Astrocyte (in vitro differentiated cells and primary cell): ENCODE data around the gene SLIT3. TPM values are rescaled to one million over a fixed set of nuclear protein-coding genes. Genes with fewer than 3 reads are reported as not detected.

Source experiments
- DNase-seq: peaks from one replicate; pipeline ENCODE4 v3.0.0-alpha.2; 2010; ENCODE audit warnings: low read depth
- FAIRE-seq: peaks from 2 replicates; lab custom pipeline; 2011; peaks lifted over from hg19 to GRCh38; lab: Jason Lieb, UNC
- H2AFZ ChIP-seq: 2 replicates; pipeline ENCODE4 v1.6.0; 2012; ENCODE audit warnings: low read depth, low read length, inconsistent platforms
- H3K27ac ChIP-seq: 2 replicates; pipeline ENCODE4 v1.5.1; 2011; ENCODE audit warnings: low read depth, low read length, inconsistent platforms
- H3K27me3 ChIP-seq: 2 replicates; pipeline ENCODE4 v1.6.0; 2011; ENCODE audit warnings: low read length, inconsistent platforms; ENCODE audit not compliant: insufficient read depth
- H3K36me3 ChIP-seq: 2 replicates; pipeline ENCODE4 v1.5.1; 2011; ENCODE audit warnings: low read length, inconsistent platforms; ENCODE audit not compliant: insufficient read depth
- H3K4me1 ChIP-seq: 2 replicates; pipeline ENCODE4 v1.5.1; 2011; ENCODE audit warnings: low read length, inconsistent platforms; ENCODE audit not compliant: insufficient read depth
- H3K4me2 ChIP-seq: 2 replicates; pipeline ENCODE4 v1.6.0; 2012; ENCODE audit warnings: low read length, inconsistent platforms
- H3K4me3 ChIP-seq: 2 replicates; pipeline ENCODE4 v1.5.1; 2011; ENCODE audit warnings: low read depth, mild to moderate bottlenecking, low read length, inconsistent platforms; ENCODE audit not compliant: insufficient read depth
- H3K79me2 ChIP-seq: 2 replicates; pipeline ENCODE4 v1.6.0; 2012; ENCODE audit warnings: mild to moderate bottlenecking, low read length, inconsistent platforms; ENCODE audit not compliant: insufficient read depth
- H3K9ac ChIP-seq: 2 replicates; pipeline ENCODE4 v1.6.0; 2012; ENCODE audit warnings: mild to moderate bottlenecking, low read length, inconsistent platforms
- H3K9me3 ChIP-seq: 2 replicates; pipeline ENCODE4 v1.5.1; 2012; ENCODE audit warnings: low read depth, mild to moderate bottlenecking, low read length, inconsistent platforms; ENCODE audit not compliant: insufficient read depth
- H4K20me1 ChIP-seq: 2 replicates; pipeline ENCODE4 v1.6.0; 2012; ENCODE audit warnings: low read length, inconsistent platforms; ENCODE audit not compliant: insufficient read depth
- H3K27ac Mint-ChIP-seq: one replicate; pipeline ENCODE4 v1.8.0; 2021; ENCODE audit warnings: mild to moderate bottlenecking, mixed read lengths; ENCODE audit not compliant: unreplicated experiment
- H3K27me3 Mint-ChIP-seq: one replicate; pipeline ENCODE4 v1.8.0; 2021; ENCODE audit warnings: low read depth, mixed read lengths; ENCODE audit not compliant: unreplicated experiment
- H3K36me3 Mint-ChIP-seq: one replicate; pipeline ENCODE4 v1.8.0; 2021; ENCODE audit warnings: low read depth, mixed read lengths; ENCODE audit not compliant: unreplicated experiment
- H3K4me1 Mint-ChIP-seq: one replicate; pipeline ENCODE4 v1.8.0; 2021; ENCODE audit warnings: low read depth, mixed read lengths; ENCODE audit not compliant: unreplicated experiment
- H3K4me3 Mint-ChIP-seq: one replicate; pipeline ENCODE4 v1.8.0; 2021; ENCODE audit warnings: mild to moderate bottlenecking, moderate library complexity, mixed read lengths; ENCODE audit not compliant: unreplicated experiment
- H3K9me3 Mint-ChIP-seq: one replicate; pipeline ENCODE4 v1.8.0; 2021; ENCODE audit warnings: mild to moderate bottlenecking, mixed read lengths; ENCODE audit not compliant: unreplicated experiment
- EZH2 ChIP-seq: IDR thresholded peaks from 2 replicates; pipeline ENCODE4 v1.6.1; 2012; ENCODE audit warnings: mild to moderate bottlenecking, low read length, inconsistent platforms; ENCODE audit not compliant: insufficient read depth
- total RNA-seq: library from RNA; stranded (reverse); gene quantifications from 2 replicates; pipeline ENCODE4 v1.2.1, GENCODE V29; 2021
- TF ChIP-seq, protein P1 (sequence below): IDR thresholded peaks from 2 replicates; pipeline ENCODE4 v1.5.1; 2011; ENCODE audit warnings: low read depth, mild to moderate bottlenecking, inconsistent platforms, low read length, moderate library complexity; ENCODE audit not compliant: insufficient read depth

SLIT3 gene
- total RNA-seq, 1 donor from 2014 or later = 20.7 TPM

GRCh38 chr5:168995024-168995423 lies 305.9 kb downstream of the SLIT3 start:
- no peak for TF ChIP-seq EZH2
- TF ChIP-seq, protein P1, sequence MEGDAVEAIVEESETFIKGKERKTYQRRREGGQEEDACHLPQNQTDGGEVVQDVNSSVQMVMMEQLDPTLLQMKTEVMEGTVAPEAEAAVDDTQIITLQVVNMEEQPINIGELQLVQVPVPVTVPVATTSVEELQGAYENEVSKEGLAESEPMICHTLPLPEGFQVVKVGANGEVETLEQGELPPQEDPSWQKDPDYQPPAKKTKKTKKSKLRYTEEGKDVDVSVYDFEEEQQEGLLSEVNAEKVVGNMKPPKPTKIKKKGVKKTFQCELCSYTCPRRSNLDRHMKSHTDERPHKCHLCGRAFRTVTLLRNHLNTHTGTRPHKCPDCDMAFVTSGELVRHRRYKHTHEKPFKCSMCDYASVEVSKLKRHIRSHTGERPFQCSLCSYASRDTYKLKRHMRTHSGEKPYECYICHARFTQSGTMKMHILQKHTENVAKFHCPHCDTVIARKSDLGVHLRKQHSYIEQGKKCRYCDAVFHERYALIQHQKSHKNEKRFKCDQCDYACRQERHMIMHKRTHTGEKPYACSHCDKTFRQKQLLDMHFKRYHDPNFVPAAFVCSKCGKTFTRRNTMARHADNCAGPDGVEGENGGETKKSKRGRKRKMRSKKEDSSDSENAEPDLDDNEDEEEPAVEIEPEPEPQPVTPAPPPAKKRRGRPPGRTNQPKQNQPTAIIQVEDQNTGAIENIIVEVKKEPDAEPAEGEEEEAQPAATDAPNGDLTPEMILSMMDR = no peak
- H3K36me3 ChIP-seq = no peaks in the 10 kb centered on the region
- H2AFZ ChIP-seq = no peak overlapping the region
- H3K9ac ChIP-seq = no peak overlapping the region
- no peak overlapping the region for H3K27ac Mint-ChIP-seq
- no peaks in the 10 kb centered on the region for H3K9me3 ChIP-seq
- H3K4me1 Mint-ChIP-seq = peaks cover 20% of the 10 kb centered on the region
- no peak overlapping the region for H3K4me2 ChIP-seq
- no peaks in the 10 kb centered on the region for H3K27me3 ChIP-seq
- no peak overlapping the region for H3K27ac ChIP-seq
- peaks cover 2% of the 10 kb centered on the region for H3K36me3 Mint-ChIP-seq
- no peaks in the 10 kb centered on the region for H3K27me3 Mint-ChIP-seq
- no peak overlapping the region for H3K4me3 Mint-ChIP-seq
- DNase-seq (no peak), FAIRE-seq (no peak)
- H4K20me1 ChIP-seq = no peaks in the 10 kb centered on the region
- no peaks in the 10 kb centered on the region for H3K79me2 ChIP-seq
- H3K4me3 ChIP-seq = no peak overlapping the region
- H3K9me3 Mint-ChIP-seq = no peaks in the 10 kb centered on the region
- peaks cover 8% of the 10 kb centered on the region for H3K4me1 ChIP-seq

DNA sequence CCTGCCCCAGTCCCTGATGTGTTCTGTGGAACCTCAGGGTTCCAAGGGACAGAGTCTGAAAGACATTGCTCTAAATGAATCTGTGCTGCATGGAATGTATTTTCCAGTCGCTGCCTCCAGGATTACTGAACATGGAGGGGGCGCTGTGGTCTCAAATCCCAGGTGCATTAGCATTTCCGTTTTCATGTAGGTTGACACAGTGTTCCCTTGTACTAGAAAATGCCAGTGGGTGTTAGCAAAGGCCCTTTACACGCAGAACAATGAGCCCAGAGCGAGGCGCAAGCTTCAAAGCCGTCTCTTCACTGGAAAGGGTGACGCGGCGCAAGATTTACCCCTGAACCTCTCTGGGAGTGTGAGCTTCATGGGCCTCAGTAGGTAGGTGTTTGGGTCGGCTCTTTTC lies 308.3 kb downstream of the SLIT3 start:
- H3K4me2 ChIP-seq = no peak overlapping the region
- no peak for DNase-seq
- Mint-ChIP-seq H3K9me3 (no peaks in the 10 kb centered on the region), H3K27me3 (peaks cover 17% of the 10 kb centered on the region), H3K4me3 (no peak overlapping the region), H3K36me3 (peaks cover 3% of the 10 kb centered on the region), H3K27ac (no peak overlapping the region), H3K4me1 (peaks cover 20% of the 10 kb centered on the region)
- TF ChIP-seq EZH2 = no peak
- TF ChIP-seq, protein P1 = peak; percentile 14
- no peak overlapping the region for H3K9ac ChIP-seq
- FAIRE-seq = no peak
- H3K4me3 ChIP-seq = no peak overlapping the region
- peaks cover 8% of the 10 kb centered on the region for H3K4me1 ChIP-seq
- H3K36me3 ChIP-seq = no peaks in the 10 kb centered on the region
- H2AFZ ChIP-seq = peak overlapping the region; percentile 24
- no peaks in the 10 kb centered on the region for H4K20me1 ChIP-seq
- H3K9me3 ChIP-seq = no peaks in the 10 kb centered on the region
- no peak overlapping the region for H3K27ac ChIP-seq
- H3K79me2 ChIP-seq = no peaks in the 10 kb centered on the region
- H3K27me3 ChIP-seq = peaks cover 5% of the 10 kb centered on the region

DNA sequence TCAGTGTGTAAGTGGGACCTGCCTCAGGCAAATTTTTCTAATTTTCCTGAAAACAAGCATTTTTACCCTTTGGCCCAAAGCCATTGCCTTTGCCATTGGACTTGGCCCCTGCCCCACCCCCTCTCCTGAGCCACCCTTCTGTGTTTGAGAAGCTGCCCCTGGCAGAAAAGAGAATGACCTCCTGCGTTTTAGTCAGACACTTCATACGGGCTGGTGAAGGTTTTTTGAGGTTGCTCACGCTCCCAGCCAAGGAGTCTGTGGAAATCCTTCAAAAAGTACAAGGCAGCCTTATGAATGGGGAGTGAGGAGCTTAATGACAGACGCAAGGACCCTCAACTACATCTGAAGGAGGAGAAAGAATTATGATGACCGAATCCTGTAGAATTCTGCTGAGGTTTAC lies 308.9 kb downstream of the SLIT3 start:
- no peaks in the 10 kb centered on the region for H3K79me2 ChIP-seq
- no peak overlapping the region for H2AFZ ChIP-seq
- H4K20me1 ChIP-seq = no peaks in the 10 kb centered on the region
- Mint-ChIP-seq H3K36me3 (peaks cover 3% of the 10 kb centered on the region), H3K27ac (no peak overlapping the region), H3K9me3 (no peaks in the 10 kb centered on the region), H3K27me3 (peaks cover 17% of the 10 kb centered on the region), H3K4me1 (peaks cover 22% of the 10 kb centered on the region), H3K4me3 (no peak overlapping the region)
- no peak for FAIRE-seq
- no peak overlapping the region for H3K4me2 ChIP-seq
- no peak overlapping the region for H3K9ac ChIP-seq
- no peak overlapping the region for H3K4me3 ChIP-seq
- no peaks in the 10 kb centered on the region for H3K9me3 ChIP-seq
- DNase-seq = peak; percentile 36
- no peaks in the 10 kb centered on the region for H3K36me3 ChIP-seq
- H3K27ac ChIP-seq = no peak overlapping the region
- TF ChIP-seq, protein P1 = no peak
- no peak for TF ChIP-seq EZH2
- H3K4me1 ChIP-seq = peaks cover 8% of the 10 kb centered on the region
- H3K27me3 ChIP-seq = peaks cover 5% of the 10 kb centered on the region
